ENCODE results near the gene AJM1.

DNA sequence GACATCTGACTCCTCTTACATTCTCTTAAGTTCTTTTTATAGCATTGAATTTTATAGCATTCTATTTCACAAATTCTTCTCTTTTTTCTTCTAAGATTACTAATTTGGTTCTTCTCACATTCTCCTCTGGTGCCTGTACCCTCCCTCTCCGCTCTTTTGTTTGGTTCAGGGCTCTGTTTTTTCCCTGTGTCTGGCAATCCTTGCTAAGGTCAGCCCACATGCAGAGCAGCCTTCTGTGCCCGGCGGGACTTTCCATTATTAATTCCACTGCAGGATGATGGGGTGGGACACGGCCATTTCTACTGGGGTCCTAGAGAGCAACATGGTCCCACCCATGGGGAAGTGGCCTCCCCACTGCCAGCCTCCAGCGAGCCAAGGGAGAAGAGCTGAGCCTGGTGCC, 34.2 kb downstream of the AJM1 start:
- TF ChIP-seq POLR2A (IDR thresholded peaks at IDR 0.05; ENCODE audit: low read depth, low read length) (no peak), POLR2AphosphoS5 (IDR thresholded peaks at IDR 0.05; ENCODE audit: low read depth, low read length) (no peak), TAF1 (IDR thresholded peaks at IDR 0.05; ENCODE audit: low read depth, low read length) (no peak), POU2F2 (IDR thresholded peaks at IDR 0.05; ENCODE audit: low read depth, low read length) (no peak)

Measured in GM12891 (cell line).